Hematopoietic multipotent progenitor cell treated with erythropoietin and hydrocortisone succinate and interleukin-3 and kit ligand, for 15 days (in vitro differentiated cells): Measurements from ENCODE around the gene ACR.
"Not testable (repeated sequence)": the region's sequence is repeated elsewhere in the genome, so short reads cannot be mapped to it uniquely, and the experiment has no call there.

ENCODE experiments used
- DNase-seq: peaks from one replicate; pipeline ENCODE4 v3.0.0-alpha.2; 2015; ENCODE audit warnings: low spot score

ACR gene

GRCh38 chr22:50732681-50733080, 5.3 kb upstream of the ACR start:
- no peak for DNase-seq

GRCh38 chr22:50733521-50734342, 4.3 kb upstream of the ACR start:
- no peak for DNase-seq

- DNase-seq: no peak
Measured at GRCh38 chr22:50734343-50734771, 3.6 kb upstream of the ACR start.

GRCh38 chr22:50734986-50735738, 2.8 kb upstream of the ACR start:
- DNase-seq: no peak

- DNase-seq: no peak
Measured at GRCh38 chr22:50735739-50736030, 2.3 kb upstream of the ACR start.

- no peak for DNase-seq
Measured at GRCh38 chr22:50738649-50739227, 734 bp downstream of the ACR start.

- no peak for DNase-seq
Measured at GRCh38 chr22:50739279-50739691, 1.3 kb downstream of the ACR start.

GRCh38 chr22:50739894-50740293, 1.9 kb downstream of the ACR start:
- no peak for DNase-seq

GRCh38 chr22:50740714-50741113, 2.7 kb downstream of the ACR start:
- not testable (repeated sequence) for DNase-seq

- not testable (repeated sequence) for DNase-seq
Measured at GRCh38 chr22:50744424-50744823, 6.4 kb downstream of the ACR start.

GRCh38 chr22:50747521-50747920, 9.5 kb downstream of the ACR start:
- not testable (repeated sequence) for DNase-seq

GRCh38 chr22:50748630-50749029, 10.6 kb downstream of the ACR start:
- DNase-seq: not testable (repeated sequence)

- not testable (repeated sequence) for DNase-seq
Measured at GRCh38 chr22:50749302-50750074, 11.5 kb downstream of the ACR start.

GRCh38 chr22:50755251-50755650, 17.2 kb downstream of the ACR start:
- DNase-seq: not testable (repeated sequence)

GRCh38 chr22:50756406-50756805, 18.4 kb downstream of the ACR start:
- not testable (repeated sequence) for DNase-seq

GRCh38 chr22:50756949-50757491, 19.0 kb downstream of the ACR start:
- peak; percentile 4 for DNase-seq

- DNase-seq: not testable (repeated sequence)
Measured at GRCh38 chr22:50759597-50760341, 21.8 kb downstream of the ACR start.

GRCh38 chr22:50761829-50762228, 23.8 kb downstream of the ACR start:
- DNase-seq: not testable (repeated sequence)

GRCh38 chr22:50764288-50764687, 26.3 kb downstream of the ACR start:
- DNase-seq: not testable (repeated sequence)

- DNase-seq: peak; percentile 5
Measured at GRCh38 chr22:50775132-50775531, 37.1 kb downstream of the ACR start.

GRCh38 chr22:50777631-50778030, 39.6 kb downstream of the ACR start:
- not testable (repeated sequence) for DNase-seq
